CD14-positive monocyte (primary cell): ENCODE measurements around the gene DPP6. TPM values are rescaled to one million over a fixed set of nuclear protein-coding genes. Genes with fewer than 3 reads are reported as not detected.

ENCODE experiments used
- DNase-seq, 3 donors: peaks; one replicate each; pipeline ENCODE4 v3.0.0-alpha.2; 2011 to 2022
- H2AFZ ChIP-seq: 2 replicates; pipeline ENCODE4 v1.6.0; 2012; ENCODE audit warnings: mild to moderate bottlenecking, low read depth, low read length, inconsistent platforms; ENCODE audit not compliant: insufficient read depth, poor library complexity, severe bottlenecking
- H3K27ac ChIP-seq, 2 donors: 1 replicate in 1 of 2; 2 replicates in 1 of 2; pipeline ENCODE4 v1.5.1; 2012 to 2013; ENCODE audit warnings: low read length in 2 of 2, control low read depth in 1 of 2, inconsistent platforms in 1 of 2, low read depth in 1 of 2, mild to moderate bottlenecking in 1 of 2
- H3K27me3 ChIP-seq, 2 donors: one replicate each; pipeline versions ENCODE4 v1.6.0 to v1.6.1; 2011 to 2013; ENCODE audit warnings: low read length in 2 of 2; ENCODE audit not compliant: control insufficient read depth in 2 of 2, insufficient read depth in 2 of 2
- H3K36me3 ChIP-seq, 2 donors: replicated peaks in 1 of 2; 1 replicate in 1 of 2; 2 replicates in 1 of 2; pipeline versions ENCODE4 v1.5.1 to v1.6.1; 2012 to 2013; ENCODE audit warnings: low read length in 2 of 2, control low read depth in 1 of 2, inconsistent platforms in 1 of 2, mild to moderate bottlenecking in 1 of 2; ENCODE audit not compliant: insufficient read depth in 2 of 2, control insufficient read depth in 1 of 2
- H3K4me1 ChIP-seq, 2 donors: 1 replicate in 1 of 2; 2 replicates in 1 of 2; pipeline versions ENCODE4 v1.5.1 to v1.6.1; 2012 to 2013; ENCODE audit warnings: low read length in 2 of 2, control low read depth in 1 of 2, inconsistent platforms in 1 of 2, mild to moderate bottlenecking in 1 of 2, moderate library complexity in 1 of 2; ENCODE audit not compliant: insufficient read depth in 2 of 2, control insufficient read depth in 1 of 2
- H3K4me2 ChIP-seq: replicated peaks from 2 replicates; pipeline ENCODE3; 2012; ENCODE audit warnings: low read length, moderate library complexity, mild to moderate bottlenecking; ENCODE audit not compliant: poor library complexity, severe bottlenecking; ENCODE audit errors: extremely low read depth
- H3K4me3 ChIP-seq, 3 experiments: fragments of 200-600 bp in 1 of 3; sonication (generic) in 1 of 3; replicated peaks in 1 of 3; 1 replicate in 2 of 3; 2 replicates in 1 of 3; pipeline ENCODE4 v1.5.1; 2011 to 2013; ENCODE audit warnings: low read length in 3 of 3, mild to moderate bottlenecking in 3 of 3, control low read depth in 2 of 3, low read depth in 2 of 3, inconsistent platforms in 1 of 3, moderate library complexity in 1 of 3
- H3K79me2 ChIP-seq: 2 replicates; pipeline ENCODE4 v1.6.0; 2012; ENCODE audit warnings: mild to moderate bottlenecking, control low read depth, inconsistent platforms, low read length, moderate library complexity; ENCODE audit not compliant: insufficient read depth
- H3K9ac ChIP-seq: 2 replicates; pipeline ENCODE4 v1.6.0; 2017; ENCODE audit warnings: low read length, mild to moderate bottlenecking; ENCODE audit not compliant: insufficient read depth, poor library complexity, severe bottlenecking
- H3K9me3 ChIP-seq, 2 donors: replicated peaks in 1 of 2; 1 replicate in 1 of 2; 2 replicates in 1 of 2; pipeline versions ENCODE4 v1.5.1 to v1.6.1; 2012 to 2013; ENCODE audit warnings: low read length in 2 of 2, control low read depth in 1 of 2; ENCODE audit not compliant: control insufficient read depth in 1 of 2, insufficient read depth in 1 of 2
- H4K20me1 ChIP-seq: 2 replicates; pipeline ENCODE4 v1.6.0; 2012; ENCODE audit warnings: mild to moderate bottlenecking, low read length, control low read depth, moderate library complexity; ENCODE audit not compliant: insufficient read depth
- H3K27ac Mint-ChIP-seq, 7 donors: one replicate each; pipeline ENCODE4 v1.8.0; 2020; ENCODE audit warnings: mild to moderate bottlenecking in 7 of 7, mixed read lengths in 7 of 7, moderate library complexity in 6 of 7, inconsistent platforms in 2 of 7
- H3K27me3 Mint-ChIP-seq, 3 donors: one replicate each; pipeline ENCODE4 v1.8.0; 2021 to 2022; ENCODE audit warnings: low read depth in 3 of 3, mild to moderate bottlenecking in 3 of 3, mixed read lengths in 3 of 3, moderate library complexity in 3 of 3, inconsistent platforms in 1 of 3
- H3K36me3 Mint-ChIP-seq, 2 donors: one replicate each; pipeline ENCODE4 v1.8.0; 2020; ENCODE audit warnings: mixed read lengths in 2 of 2, inconsistent platforms in 1 of 2, mild to moderate bottlenecking in 1 of 2
- H3K4me1 Mint-ChIP-seq: one replicate; pipeline ENCODE4 v1.8.0; 2020; ENCODE audit warnings: mild to moderate bottlenecking, mixed read lengths
- H3K4me3 Mint-ChIP-seq, 2 donors: one replicate each; pipeline ENCODE4 v1.8.0; 2020; ENCODE audit warnings: mild to moderate bottlenecking in 2 of 2, mixed read lengths in 2 of 2, moderate library complexity in 1 of 2
- H3K9me3 Mint-ChIP-seq, 7 donors: one replicate each; pipeline ENCODE4 v1.8.0; 2020 to 2022; ENCODE audit warnings: mixed read lengths in 7 of 7, mild to moderate bottlenecking in 6 of 7, moderate library complexity in 6 of 7, inconsistent platforms in 2 of 7
- WGBS: methylation state at CpG from one replicate; pipeline ENCODE4 v1.1.5; 2013; ENCODE audit warnings: missing lambda C conversion rate; ENCODE audit not compliant: insufficient coverage; 5-methylcytosine and 5-hydroxymethylcytosine counted together
- intact Hi-C, 2 donors: fragments of 100-400 bp; cut with micrococcal nuclease; formaldehyde crosslinking; loops; one replicate each; pipeline versions ENCODE4 v1.15.0 to v1.15.1; 2023
- polyA plus RNA-seq, 3 donors: library from polyadenylated mRNA; depleted of rRNA in 1 of 3; unstranded in 2 of 3; stranded (reverse) in 1 of 3; fragments of 300-500 nt in 2 of 3; fragments of >200 nt in 1 of 3; fragmentation: Illumina TruSeq in 2 of 3; gene quantifications; 1 replicate in 2 of 3; 2 replicates in 1 of 3; pipeline ENCODE4 v1.2.3, GENCODE V29; 2012 to 2021
- TF ChIP-seq, protein P1 (sequence below): fragments of 200-600 bp; IDR thresholded peaks from one replicate; pipeline ENCODE4 v1.8.0; 2022; ENCODE audit warnings: antibody characterized with exemption, mild to moderate bottlenecking

Gene DPP6
- polyA plus RNA-seq, 3 donors = not detected

GRCh38 chr7:154186811-154187210 lies 134.6 kb downstream of the DPP6 start:
- Mint-ChIP-seq H3K27ac (no peak overlapping the region), H3K9me3 (peaks cover 0 to 14% (median 5%) of the 10 kb centered on the region in 7 donors), H3K4me3 (no peak overlapping the region), H3K27me3 (peaks cover 0 to 1% (median 0%) of the 10 kb centered on the region in 3 donors), H3K36me3 (no peaks in the 10 kb centered on the region), H3K4me1 (no peaks in the 10 kb centered on the region)
- Histone ChIP-seq H2AFZ (no peak overlapping the region), H3K36me3 (no peaks in the 10 kb centered on the region), H4K20me1 (no peaks in the 10 kb centered on the region), H3K4me2 (no peak overlapping the region), H3K9ac (no peak overlapping the region), H3K9me3 (peaks cover 6 to 7% of the 10 kb centered on the region in 2 donors), H3K27ac (no peak overlapping the region), H3K27me3 (no peaks in the 10 kb centered on the region), H3K4me3 (no peak overlapping the region), H3K79me2 (no peaks in the 10 kb centered on the region), H3K4me1 (no peaks in the 10 kb centered on the region)
- intact Hi-C loops = no loop called here
- no peak for DNase-seq
- 48% methylated on average over 2 of the region's 3 CpGs for WGBS
- TF ChIP-seq, protein P1, sequence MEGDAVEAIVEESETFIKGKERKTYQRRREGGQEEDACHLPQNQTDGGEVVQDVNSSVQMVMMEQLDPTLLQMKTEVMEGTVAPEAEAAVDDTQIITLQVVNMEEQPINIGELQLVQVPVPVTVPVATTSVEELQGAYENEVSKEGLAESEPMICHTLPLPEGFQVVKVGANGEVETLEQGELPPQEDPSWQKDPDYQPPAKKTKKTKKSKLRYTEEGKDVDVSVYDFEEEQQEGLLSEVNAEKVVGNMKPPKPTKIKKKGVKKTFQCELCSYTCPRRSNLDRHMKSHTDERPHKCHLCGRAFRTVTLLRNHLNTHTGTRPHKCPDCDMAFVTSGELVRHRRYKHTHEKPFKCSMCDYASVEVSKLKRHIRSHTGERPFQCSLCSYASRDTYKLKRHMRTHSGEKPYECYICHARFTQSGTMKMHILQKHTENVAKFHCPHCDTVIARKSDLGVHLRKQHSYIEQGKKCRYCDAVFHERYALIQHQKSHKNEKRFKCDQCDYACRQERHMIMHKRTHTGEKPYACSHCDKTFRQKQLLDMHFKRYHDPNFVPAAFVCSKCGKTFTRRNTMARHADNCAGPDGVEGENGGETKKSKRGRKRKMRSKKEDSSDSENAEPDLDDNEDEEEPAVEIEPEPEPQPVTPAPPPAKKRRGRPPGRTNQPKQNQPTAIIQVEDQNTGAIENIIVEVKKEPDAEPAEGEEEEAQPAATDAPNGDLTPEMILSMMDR = no peak

- Mint-ChIP-seq H3K4me1 (no peaks in the 10 kb centered on the region), H3K9me3 (peaks cover 0 to 12% (median 5%) of the 10 kb centered on the region in 7 donors), H3K27ac (no peak overlapping the region), H3K4me3 (no peak overlapping the region), H3K36me3 (no peaks in the 10 kb centered on the region), H3K27me3 (peaks cover 0 to 1% (median 0%) of the 10 kb centered on the region in 3 donors)
- Histone ChIP-seq H4K20me1 (no peaks in the 10 kb centered on the region), H3K79me2 (no peaks in the 10 kb centered on the region), H3K27me3 (no peaks in the 10 kb centered on the region), H3K4me2 (no peak overlapping the region), H3K4me3 (no peak overlapping the region), H3K36me3 (no peaks in the 10 kb centered on the region), H3K4me1 (no peaks in the 10 kb centered on the region), H3K9ac (no peak overlapping the region), H3K9me3 (peaks cover 5 to 6% of the 10 kb centered on the region in 2 donors), H2AFZ (no peak overlapping the region), H3K27ac (no peak overlapping the region)
- WGBS = no CpG with 5 or more reads among the region's 2 CpGs
- DNase-seq = no peak
- intact Hi-C loops = no loop called here
- TF ChIP-seq, protein P1 = no peak
Observed at GRCh38 chr7:154188330-154188729, 136.1 kb downstream of the DPP6 start.
